Peyer's patch (tissue), 4 donors: ENCODE measurements around the gene TDRD7.

Source experiments
- CTCF ChIP-seq, 6 experiments: fragments of 450-650 bp in 4 of 6; fragments of 200-600 bp in 2 of 6; sonication (generic) in 1 of 6; IDR thresholded peaks; one replicate each; pipeline ENCODE4 v1.5.1; 2017 to 2019; ENCODE audit warnings: antibody characterized with exemption in 6 of 6, mild to moderate bottlenecking in 3 of 6, moderate library complexity in 1 of 6
- POLR2A ChIP-seq, 2 donors: fragments of 450-650 bp; IDR thresholded peaks; one replicate each; pipeline ENCODE4 v1.5.1; 2017; ENCODE audit warnings: antibody characterized with exemption in 2 of 2, mild to moderate bottlenecking in 2 of 2, moderate library complexity in 2 of 2

DNA sequence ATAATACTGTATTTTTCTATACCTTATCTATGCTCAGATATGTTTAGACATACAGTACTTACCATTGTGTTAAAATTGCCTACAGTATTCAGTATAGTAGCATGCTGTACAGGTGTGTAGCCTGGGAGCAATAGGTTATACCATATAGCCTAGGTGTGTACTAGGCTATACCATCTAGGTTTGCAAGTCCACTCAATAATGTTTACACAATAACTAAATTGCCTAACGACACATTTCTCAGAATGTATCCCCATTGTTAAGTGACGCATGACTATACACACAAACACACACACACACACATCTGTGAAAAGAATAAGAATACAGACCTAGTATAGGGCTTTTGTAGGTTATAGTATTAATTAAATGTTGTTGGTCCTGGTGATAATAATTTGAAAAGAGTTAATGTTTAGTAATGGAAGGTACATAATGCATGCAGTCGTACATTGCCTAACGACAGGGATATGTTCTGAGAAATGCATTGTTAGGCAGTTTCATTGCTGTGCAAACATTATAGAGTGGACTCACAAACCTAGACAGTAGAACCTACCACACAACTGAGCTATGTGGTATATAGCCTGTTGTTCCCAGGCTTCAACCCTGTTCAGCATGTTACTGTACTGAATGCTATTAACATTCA, 13.6 kb downstream of the TDRD7 start:
- TF ChIP-seq CTCF (IDR thresholded peaks at IDR 0.05) (no peak), POLR2A (IDR thresholded peaks at IDR 0.05) (no peak)
